H9 (cell line): ENCODE data around the gene VASP. TPM values are rescaled to one million over a fixed set of nuclear protein-coding genes. Genes with fewer than 3 reads are reported as not detected.

ENCODE experiments used
- DNase-seq: peaks from one replicate; pipeline ENCODE4 v3.0.0-alpha.2; 2017
- H2AFZ ChIP-seq: one replicate; pipeline ENCODE4 v1.6.1; 2013; ENCODE audit warnings: mild to moderate bottlenecking, low read length, control low read depth, moderate library complexity
- H2AK5ac ChIP-seq: 2 replicates; pipeline ENCODE4 v1.6.1; 2013; ENCODE audit warnings: low read length, control low read depth, mixed read lengths; ENCODE audit not compliant: insufficient read length
- H2BK120ac ChIP-seq: one replicate; pipeline ENCODE4 v1.6.1; 2013; ENCODE audit warnings: low read depth, mild to moderate bottlenecking, low read length, control low read depth, inconsistent platforms; ENCODE audit not compliant: poor library complexity, severe bottlenecking
- H2BK12ac ChIP-seq: 2 replicates; pipeline ENCODE4 v1.6.1; 2013; ENCODE audit warnings: low read length, control low read depth, mixed read lengths, low read depth; ENCODE audit not compliant: insufficient read length
- H2BK15ac ChIP-seq: 2 replicates; pipeline ENCODE4 v1.6.1; 2013; ENCODE audit warnings: low read depth, low read length, control low read depth
- H2BK20ac ChIP-seq: one replicate; pipeline ENCODE4 v1.6.1; 2013; ENCODE audit warnings: low read depth, mild to moderate bottlenecking, low read length, control low read depth, inconsistent platforms; ENCODE audit not compliant: poor library complexity, severe bottlenecking
- H2BK5ac ChIP-seq: 2 replicates; pipeline ENCODE4 v1.6.1; 2013; ENCODE audit warnings: low read length, control low read depth, mixed read lengths; ENCODE audit not compliant: insufficient read length
- H3K14ac ChIP-seq: 2 replicates; pipeline ENCODE4 v1.6.1; 2013; ENCODE audit warnings: low read length, control low read depth; ENCODE audit not compliant: insufficient read depth
- H3K18ac ChIP-seq: 2 replicates; pipeline ENCODE4 v1.6.1; 2013; ENCODE audit warnings: low read depth, mild to moderate bottlenecking, mixed read lengths, low read length, control low read depth; ENCODE audit not compliant: insufficient read length
- H3K23ac ChIP-seq: 2 replicates; pipeline ENCODE4 v1.6.1; 2013; ENCODE audit warnings: low read length, control low read depth, mixed read lengths, low read depth; ENCODE audit not compliant: insufficient read length
- H3K23me2 ChIP-seq: 2 replicates; pipeline ENCODE4 v1.6.1; 2013; ENCODE audit warnings: low read depth, mild to moderate bottlenecking, mixed read lengths, low read length, control low read depth; ENCODE audit not compliant: insufficient read length, poor library complexity, severe bottlenecking
- H3K27ac ChIP-seq: 2 replicates; pipeline ENCODE4 v1.5.1; 2013; ENCODE audit warnings: low read length, control low read depth, mixed read lengths, low read depth; ENCODE audit not compliant: insufficient read length
- H3K27me3 ChIP-seq: 2 replicates; pipeline ENCODE4 v1.6.1; 2013; ENCODE audit warnings: low read length, control low read depth, inconsistent platforms; ENCODE audit not compliant: insufficient read depth
- H3K4ac ChIP-seq: 2 replicates; pipeline ENCODE4 v1.6.1; 2013; ENCODE audit warnings: low read depth, mild to moderate bottlenecking, control low read depth, inconsistent platforms, low read length, moderate library complexity
- H3K4me1 ChIP-seq: 2 replicates; pipeline ENCODE4 v1.6.1; 2013; ENCODE audit warnings: low read length, control low read depth, inconsistent platforms; ENCODE audit not compliant: insufficient read depth
- H3K4me2 ChIP-seq: 2 replicates; pipeline ENCODE4 v1.6.1; 2013; ENCODE audit warnings: low read length, control low read depth, mixed read lengths; ENCODE audit not compliant: insufficient read length, insufficient read depth
- H3K56ac ChIP-seq: 2 replicates; pipeline ENCODE4 v1.6.1; 2013; ENCODE audit warnings: low read depth, mild to moderate bottlenecking, mixed read lengths, low read length, control low read depth; ENCODE audit not compliant: insufficient read length
- H3K79me1 ChIP-seq: 2 replicates; pipeline ENCODE4 v1.6.1; 2013; ENCODE audit warnings: low read depth, mild to moderate bottlenecking, moderate library complexity, low read length, control low read depth, inconsistent platforms; ENCODE audit not compliant: insufficient read depth, poor library complexity, severe bottlenecking
- H3K79me2 ChIP-seq: 2 replicates; pipeline ENCODE4 v1.6.1; 2013; ENCODE audit warnings: low read length, control low read depth, inconsistent platforms; ENCODE audit not compliant: insufficient read depth
- H3K9ac ChIP-seq: 2 replicates; pipeline ENCODE4 v1.6.1; 2013; ENCODE audit warnings: low read length, control low read depth, mixed read lengths; ENCODE audit not compliant: insufficient read length; ENCODE audit errors: extremely low read depth
- H3K9me3 ChIP-seq: one replicate; pipeline ENCODE4 v1.6.1; 2013; ENCODE audit warnings: low read depth, low read length, inconsistent platforms; ENCODE audit not compliant: control insufficient read depth
- H3T11ph ChIP-seq: one replicate; pipeline ENCODE4 v1.6.1; 2013; ENCODE audit warnings: mild to moderate bottlenecking, low read length, control low read depth, inconsistent platforms
- H4K20me1 ChIP-seq: one replicate; pipeline ENCODE4 v1.6.1; 2013; ENCODE audit not compliant: control insufficient read depth, insufficient read length, insufficient read depth
- H4K5ac ChIP-seq: 2 replicates; pipeline ENCODE4 v1.6.1; 2013; ENCODE audit warnings: low read depth, mild to moderate bottlenecking, mixed read lengths, low read length, control low read depth; ENCODE audit not compliant: insufficient read length
- H4K8ac ChIP-seq: replicated peaks from 2 replicates; pipeline ENCODE4 v1.6.1; 2013; ENCODE audit warnings: low read length, control low read depth, mixed read lengths, low read depth; ENCODE audit not compliant: insufficient read length
- H4K91ac ChIP-seq: 2 replicates; pipeline ENCODE4 v1.6.1; 2013; ENCODE audit warnings: low read depth, mild to moderate bottlenecking, moderate library complexity, mixed read lengths, low read length, control low read depth; ENCODE audit not compliant: insufficient read length
- H3K27ac Mint-ChIP-seq, 3 experiments: 2 replicates in 2 of 3; 3 replicates in 1 of 3; pipeline ENCODE4 v1.8.0; 2020 to 2021; ENCODE audit warnings: mixed read lengths in 3 of 3, mild to moderate bottlenecking in 1 of 3, moderate library complexity in 1 of 3
- H3K27me3 Mint-ChIP-seq: 2 replicates; pipeline ENCODE4 v1.8.0; 2021; ENCODE audit warnings: low read depth, mild to moderate bottlenecking, moderate library complexity, mixed read lengths
- H3K36me3 Mint-ChIP-seq, 3 experiments: 2 replicates in 2 of 3; 3 replicates in 1 of 3; pipeline ENCODE4 v1.8.0; 2020 to 2021; ENCODE audit warnings: low read depth in 3 of 3, mixed read lengths in 3 of 3; ENCODE audit not compliant: insufficient read depth in 1 of 3
- H3K4me1 Mint-ChIP-seq, 2 experiments: 2 replicates each; pipeline ENCODE4 v1.8.0; 2020; ENCODE audit warnings: mixed read lengths in 2 of 2
- H3K4me3 Mint-ChIP-seq, 2 experiments: 2 replicates in 1 of 2; 3 replicates in 1 of 2; pipeline ENCODE4 v1.8.0; 2020 to 2021; ENCODE audit warnings: mild to moderate bottlenecking in 2 of 2, mixed read lengths in 2 of 2, moderate library complexity in 1 of 2
- H3K9me3 Mint-ChIP-seq, 2 experiments: 2 replicates in 1 of 2; 3 replicates in 1 of 2; pipeline ENCODE4 v1.8.0; 2020; ENCODE audit warnings: mild to moderate bottlenecking in 2 of 2, mixed read lengths in 2 of 2, moderate library complexity in 1 of 2
- CTCF ChIP-seq: fragments of 200-600 bp; sonication (generic); conservative IDR thresholded peaks from 3 replicates; pipeline ENCODE4 v1.8.0; 2021; ENCODE audit warnings: antibody characterized with exemption, mild to moderate bottlenecking
- WGBS: extraction: QIAGEN DNeasy Blood & Tissue Kit; methylation state at CpG from one replicate; pipeline ENCODE4 v1.1.7; 2013; ENCODE audit warnings: missing lambda C conversion rate, low lambda C conversion rate, mixed read lengths; ENCODE audit not compliant: insufficient read length; ENCODE audit errors: extremely low coverage; 5-methylcytosine and 5-hydroxymethylcytosine counted together
- total RNA-seq: library from RNA; stranded (reverse); gene quantifications from 2 replicates; pipeline ENCODE4 v1.2.1, GENCODE V29; 2021

The VASP gene
- total RNA-seq, 1 experiment from 2014 or later, result 157 TPM

GRCh38 chr19:45474606-45475521, 32.4 kb upstream of the VASP start:
- no peaks in the 10 kb centered on the region for H3K27me3 ChIP-seq
- Mint-ChIP-seq H3K4me3 (no peak overlapping the region), H3K36me3 (peaks cover 0 to 11% (median 0%) of the 10 kb centered on the region in 3 experiments; a peak in 1 of 7 replicates), H3K9me3 (no peaks in the 10 kb centered on the region), H3K27me3 (peaks cover 11% of the 10 kb centered on the region), H3K4me1 (peaks cover 28 to 53% of the 10 kb centered on the region in 2 experiments), H3K27ac (no peak overlapping the region; a peak in 1 of 7 replicates)
- no peak overlapping the region for H3K4me2 ChIP-seq
- H3K18ac ChIP-seq, result no peak overlapping the region
- H3K27ac ChIP-seq, result no peak overlapping the region
- no peak overlapping the region for H2BK20ac ChIP-seq
- H3K56ac ChIP-seq, result no peak overlapping the region
- no peak overlapping the region for H3K4ac ChIP-seq
- no peak overlapping the region for H3K9ac ChIP-seq
- no peak overlapping the region for H2BK120ac ChIP-seq
- H2BK12ac ChIP-seq, result no peak overlapping the region
- no CpG with 5 or more reads among the region's 28 CpGs for WGBS
- H3K4me1 ChIP-seq, result no peaks in the 10 kb centered on the region
- H3K79me1 ChIP-seq, result no peaks in the 10 kb centered on the region
- H2BK5ac ChIP-seq, result no peak overlapping the region
- no peak overlapping the region for H3K14ac ChIP-seq
- H3K23me2 ChIP-seq, result peaks cover 4% of the 10 kb centered on the region
- no peak overlapping the region for H2AK5ac ChIP-seq
- H3K23ac ChIP-seq, result no peak overlapping the region
- H4K8ac ChIP-seq, result no peak overlapping the region
- no peak for DNase-seq
- H3T11ph ChIP-seq, result no peak overlapping the region
- H4K91ac ChIP-seq, result no peak overlapping the region
- H2AFZ ChIP-seq, result no peak overlapping the region
- no peak for TF ChIP-seq CTCF
- H4K5ac ChIP-seq, result no peak overlapping the region
- H3K9me3 ChIP-seq, result no peaks in the 10 kb centered on the region
- H4K20me1 ChIP-seq, result no peaks in the 10 kb centered on the region
- no peaks in the 10 kb centered on the region for H3K79me2 ChIP-seq
- H2BK15ac ChIP-seq, result no peak overlapping the region
